ENCODE data around the gene PCCA.

The PCCA gene

GRCh38 chr13:100459747-100460146 lies 370.9 kb downstream of the PCCA start:
- no peaks in the 10 kb centered on the region for H3K36me3 ChIP-seq (ENCODE audit: control insufficient read depth, insufficient read depth, low read length)
- H3K27ac ChIP-seq (ENCODE audit: low read depth, low read length, severe bottlenecking): no peak overlapping the region
- peaks cover 7% of the 10 kb centered on the region for H3K9me3 ChIP-seq (ENCODE audit: control insufficient read depth, low read length)
- no peak overlapping the region for H3K4me3 ChIP-seq (ENCODE audit: extremely low read depth, insufficient read depth, low read length, poor library complexity, severe bottlenecking)
- 93 to 98% methylated on average over 5 of the region's 5 CpGs for WGBS, 2 experiments (ENCODE audit: insufficient coverage in 2 of 2)
- peaks cover 3% of the 10 kb centered on the region for H3K4me1 ChIP-seq (ENCODE audit: control insufficient read depth, insufficient read depth, low read length, poor library complexity, severe bottlenecking)

GRCh38 chr13:100460266-100460665 lies 371.4 kb downstream of the PCCA start:
- Histone ChIP-seq H3K4me1 (ENCODE audit: control insufficient read depth, insufficient read depth, low read length, poor library complexity, severe bottlenecking) (no peaks in the 10 kb centered on the region), H3K36me3 (ENCODE audit: control insufficient read depth, insufficient read depth, low read length) (no peaks in the 10 kb centered on the region), H3K9me3 (ENCODE audit: control insufficient read depth, low read length) (peaks cover 7% of the 10 kb centered on the region), H3K4me3 (ENCODE audit: extremely low read depth, insufficient read depth, low read length, poor library complexity, severe bottlenecking) (no peak overlapping the region), H3K27ac (ENCODE audit: low read depth, low read length, severe bottlenecking) (no peak overlapping the region)
- no CpG with 5 or more reads among the region's 1 CpG for WGBS, 2 experiments (ENCODE audit: insufficient coverage in 2 of 2)

GRCh38 chr13:100460791-100461190 lies 371.9 kb downstream of the PCCA start:
- 92% methylated on average over 2 of the region's 2 CpGs; no CpG with 5 or more reads in 1 of the 2 experiments for WGBS, 2 experiments (ENCODE audit: insufficient coverage in 2 of 2)
- Histone ChIP-seq H3K4me3 (ENCODE audit: extremely low read depth, insufficient read depth, low read length, poor library complexity, severe bottlenecking) (no peak overlapping the region), H3K4me1 (ENCODE audit: control insufficient read depth, insufficient read depth, low read length, poor library complexity, severe bottlenecking) (no peaks in the 10 kb centered on the region), H3K9me3 (ENCODE audit: control insufficient read depth, low read length) (peaks cover 7% of the 10 kb centered on the region), H3K27ac (ENCODE audit: low read depth, low read length, severe bottlenecking) (no peak overlapping the region), H3K36me3 (ENCODE audit: control insufficient read depth, insufficient read depth, low read length) (no peaks in the 10 kb centered on the region)

- H3K4me3 ChIP-seq (ENCODE audit: extremely low read depth, insufficient read depth, low read length, poor library complexity, severe bottlenecking): no peak overlapping the region
- H3K4me1 ChIP-seq (ENCODE audit: control insufficient read depth, insufficient read depth, low read length, poor library complexity, severe bottlenecking): no peaks in the 10 kb centered on the region
- no peak overlapping the region for H3K27ac ChIP-seq (ENCODE audit: low read depth, low read length, severe bottlenecking)
- WGBS, 2 experiments (ENCODE audit: insufficient coverage in 2 of 2): 80 to 100% methylated on average over 1 of the region's 5 CpGs
- no peaks in the 10 kb centered on the region for H3K36me3 ChIP-seq (ENCODE audit: control insufficient read depth, insufficient read depth, low read length)
- H3K9me3 ChIP-seq (ENCODE audit: control insufficient read depth, low read length): peaks cover 7% of the 10 kb centered on the region
Measured at GRCh38 chr13:100461309-100462030, 372.6 kb downstream of the PCCA start.

GRCh38 chr13:100464006-100464405 lies 375.1 kb downstream of the PCCA start:
- 67% methylated on average over 2 of the region's 4 CpGs; no CpG with 5 or more reads in 1 of the 2 experiments for WGBS, 2 experiments (ENCODE audit: insufficient coverage in 2 of 2)
- Histone ChIP-seq H3K4me3 (ENCODE audit: extremely low read depth, insufficient read depth, low read length, poor library complexity, severe bottlenecking) (no peak overlapping the region), H3K4me1 (ENCODE audit: control insufficient read depth, insufficient read depth, low read length, poor library complexity, severe bottlenecking) (no peaks in the 10 kb centered on the region), H3K27ac (ENCODE audit: low read depth, low read length, severe bottlenecking) (no peak overlapping the region), H3K36me3 (ENCODE audit: control insufficient read depth, insufficient read depth, low read length) (no peaks in the 10 kb centered on the region), H3K9me3 (ENCODE audit: control insufficient read depth, low read length) (peaks cover 7% of the 10 kb centered on the region)

- no peaks in the 10 kb centered on the region for H3K9me3 ChIP-seq (ENCODE audit: control insufficient read depth, low read length)
- 100% methylated on average over 1 to 2 of the region's 5 CpGs for WGBS, 2 experiments (ENCODE audit: insufficient coverage in 2 of 2)
- H3K36me3 ChIP-seq (ENCODE audit: control insufficient read depth, insufficient read depth, low read length): no peaks in the 10 kb centered on the region
- H3K4me3 ChIP-seq (ENCODE audit: extremely low read depth, insufficient read depth, low read length, poor library complexity, severe bottlenecking): no peak overlapping the region
- no peak overlapping the region for H3K27ac ChIP-seq (ENCODE audit: low read depth, low read length, severe bottlenecking)
- H3K4me1 ChIP-seq (ENCODE audit: control insufficient read depth, insufficient read depth, low read length, poor library complexity, severe bottlenecking): no peaks in the 10 kb centered on the region
Measured at GRCh38 chr13:100465558-100465957, 376.7 kb downstream of the PCCA start.

- Histone ChIP-seq H3K36me3 (ENCODE audit: control insufficient read depth, insufficient read depth, low read length) (no peaks in the 10 kb centered on the region), H3K9me3 (ENCODE audit: control insufficient read depth, low read length) (no peaks in the 10 kb centered on the region), H3K27ac (ENCODE audit: low read depth, low read length, severe bottlenecking) (no peak overlapping the region), H3K4me3 (ENCODE audit: extremely low read depth, insufficient read depth, low read length, poor library complexity, severe bottlenecking) (no peak overlapping the region), H3K4me1 (ENCODE audit: control insufficient read depth, insufficient read depth, low read length, poor library complexity, severe bottlenecking) (no peaks in the 10 kb centered on the region)
- 89 to 100% methylated on average over 1 to 5 of the region's 5 CpGs for whole genome bisulfite sequencing, 2 experiments (ENCODE audit: insufficient coverage in 2 of 2)
Measured at GRCh38 chr13:100470866-100471505, 382.1 kb downstream of the PCCA start.

- Histone ChIP-seq H3K4me1 (ENCODE audit: control insufficient read depth, insufficient read depth, low read length, poor library complexity, severe bottlenecking) (no peaks in the 10 kb centered on the region), H3K36me3 (ENCODE audit: control insufficient read depth, insufficient read depth, low read length) (no peaks in the 10 kb centered on the region), H3K27ac (ENCODE audit: low read depth, low read length, severe bottlenecking) (no peak overlapping the region), H3K9me3 (ENCODE audit: control insufficient read depth, low read length) (no peaks in the 10 kb centered on the region), H3K4me3 (ENCODE audit: extremely low read depth, insufficient read depth, low read length, poor library complexity, severe bottlenecking) (no peak overlapping the region)
- WGBS, 2 experiments (ENCODE audit: insufficient coverage in 2 of 2): 31 to 49% methylated on average over 9 to 10 of the region's 10 CpGs
Measured at GRCh38 chr13:100473087-100473486, 384.2 kb downstream of the PCCA start.

GRCh38 chr13:100473501-100474044 lies 384.7 kb downstream of the PCCA start:
- no peak overlapping the region for H3K4me3 ChIP-seq (ENCODE audit: extremely low read depth, insufficient read depth, low read length, poor library complexity, severe bottlenecking)
- no peaks in the 10 kb centered on the region for H3K9me3 ChIP-seq (ENCODE audit: control insufficient read depth, low read length)
- no peak overlapping the region for H3K27ac ChIP-seq (ENCODE audit: low read depth, low read length, severe bottlenecking)
- H3K36me3 ChIP-seq (ENCODE audit: control insufficient read depth, insufficient read depth, low read length): no peaks in the 10 kb centered on the region
- H3K4me1 ChIP-seq (ENCODE audit: control insufficient read depth, insufficient read depth, low read length, poor library complexity, severe bottlenecking): no peaks in the 10 kb centered on the region
- 82 to 84% methylated on average over 7 to 8 of the region's 8 CpGs for WGBS, 2 experiments (ENCODE audit: insufficient coverage in 2 of 2)

- H3K4me1 ChIP-seq (ENCODE audit: control insufficient read depth, insufficient read depth, low read length, poor library complexity, severe bottlenecking): no peaks in the 10 kb centered on the region
- no peaks in the 10 kb centered on the region for H3K9me3 ChIP-seq (ENCODE audit: control insufficient read depth, low read length)
- no peak overlapping the region for H3K27ac ChIP-seq (ENCODE audit: low read depth, low read length, severe bottlenecking)
- no peak overlapping the region for H3K4me3 ChIP-seq (ENCODE audit: extremely low read depth, insufficient read depth, low read length, poor library complexity, severe bottlenecking)
- WGBS, 2 experiments (ENCODE audit: insufficient coverage in 2 of 2): 97% methylated on average over 3 of the region's 5 CpGs; no CpG with 5 or more reads in 1 of the 2 experiments
- no peaks in the 10 kb centered on the region for H3K36me3 ChIP-seq (ENCODE audit: control insufficient read depth, insufficient read depth, low read length)
Measured at GRCh38 chr13:100476963-100477362, 388.1 kb downstream of the PCCA start.

Data from mesodermal cell (in vitro differentiated cells).